GM12874 (cell line): ENCODE measurements around the gene BAIAP2L1.

ENCODE experiments used
- TF ChIP-seq, protein P1 (sequence below): IDR thresholded peaks from 2 replicates; pipeline ENCODE4 v1.5.1; 2011; ENCODE audit warnings: low read depth, mild to moderate bottlenecking, control low read depth, low read length, moderate library complexity; ENCODE audit not compliant: insufficient read depth

The BAIAP2L1 gene

DNA sequence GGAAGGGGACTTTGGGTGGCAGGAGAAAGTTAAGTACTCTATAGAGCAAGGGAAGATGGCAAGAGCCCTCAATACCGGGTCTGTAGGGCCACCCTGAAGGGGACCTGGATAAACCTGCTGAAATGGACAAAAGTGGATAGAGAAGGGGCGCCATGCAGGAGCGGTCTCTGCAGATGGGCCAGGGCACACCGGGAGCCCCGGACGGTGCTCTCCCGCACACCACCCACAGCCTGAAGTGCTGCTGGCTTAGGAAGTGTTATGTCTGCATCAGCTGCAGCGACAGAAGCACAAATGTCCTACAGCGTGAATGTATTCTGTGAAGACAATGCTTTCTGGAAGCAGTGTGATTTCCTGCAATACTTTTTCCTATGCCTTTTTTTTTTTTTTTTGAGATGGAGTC, 81.7 kb downstream of the BAIAP2L1 start:
- TF ChIP-seq, protein P1, sequence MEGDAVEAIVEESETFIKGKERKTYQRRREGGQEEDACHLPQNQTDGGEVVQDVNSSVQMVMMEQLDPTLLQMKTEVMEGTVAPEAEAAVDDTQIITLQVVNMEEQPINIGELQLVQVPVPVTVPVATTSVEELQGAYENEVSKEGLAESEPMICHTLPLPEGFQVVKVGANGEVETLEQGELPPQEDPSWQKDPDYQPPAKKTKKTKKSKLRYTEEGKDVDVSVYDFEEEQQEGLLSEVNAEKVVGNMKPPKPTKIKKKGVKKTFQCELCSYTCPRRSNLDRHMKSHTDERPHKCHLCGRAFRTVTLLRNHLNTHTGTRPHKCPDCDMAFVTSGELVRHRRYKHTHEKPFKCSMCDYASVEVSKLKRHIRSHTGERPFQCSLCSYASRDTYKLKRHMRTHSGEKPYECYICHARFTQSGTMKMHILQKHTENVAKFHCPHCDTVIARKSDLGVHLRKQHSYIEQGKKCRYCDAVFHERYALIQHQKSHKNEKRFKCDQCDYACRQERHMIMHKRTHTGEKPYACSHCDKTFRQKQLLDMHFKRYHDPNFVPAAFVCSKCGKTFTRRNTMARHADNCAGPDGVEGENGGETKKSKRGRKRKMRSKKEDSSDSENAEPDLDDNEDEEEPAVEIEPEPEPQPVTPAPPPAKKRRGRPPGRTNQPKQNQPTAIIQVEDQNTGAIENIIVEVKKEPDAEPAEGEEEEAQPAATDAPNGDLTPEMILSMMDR = no peak

DNA sequence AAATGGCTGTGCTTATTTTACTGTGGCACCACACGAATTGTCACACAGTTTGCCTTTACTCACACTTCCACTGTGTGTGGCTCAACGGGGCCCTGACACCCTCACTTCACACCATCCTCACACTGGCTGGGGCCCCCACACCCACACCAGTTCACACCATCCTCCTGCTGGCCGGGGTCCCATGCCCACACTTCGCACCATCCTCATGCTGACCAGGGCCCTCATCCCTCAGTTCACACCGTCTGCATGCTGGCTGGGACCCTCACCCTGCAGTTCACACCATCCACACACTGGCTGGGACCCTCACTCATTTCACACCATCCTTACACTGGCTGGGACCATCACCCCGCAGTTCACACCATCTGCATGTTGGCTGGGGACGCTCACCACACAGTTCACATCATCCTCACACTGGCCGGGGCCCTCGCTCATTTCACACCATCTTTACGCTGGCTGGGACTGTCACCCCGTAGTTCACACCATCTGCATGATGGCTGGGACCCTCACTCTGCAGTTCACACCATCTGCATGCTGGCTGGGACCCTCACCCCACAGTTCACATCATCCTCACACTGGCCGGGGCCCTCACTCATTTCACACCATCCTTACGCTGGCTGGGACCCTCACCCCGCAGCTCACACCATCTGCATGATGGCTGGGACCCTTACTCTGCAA, 83.4 kb downstream of the BAIAP2L1 start:
- TF ChIP-seq, protein P1 = no peak

DNA sequence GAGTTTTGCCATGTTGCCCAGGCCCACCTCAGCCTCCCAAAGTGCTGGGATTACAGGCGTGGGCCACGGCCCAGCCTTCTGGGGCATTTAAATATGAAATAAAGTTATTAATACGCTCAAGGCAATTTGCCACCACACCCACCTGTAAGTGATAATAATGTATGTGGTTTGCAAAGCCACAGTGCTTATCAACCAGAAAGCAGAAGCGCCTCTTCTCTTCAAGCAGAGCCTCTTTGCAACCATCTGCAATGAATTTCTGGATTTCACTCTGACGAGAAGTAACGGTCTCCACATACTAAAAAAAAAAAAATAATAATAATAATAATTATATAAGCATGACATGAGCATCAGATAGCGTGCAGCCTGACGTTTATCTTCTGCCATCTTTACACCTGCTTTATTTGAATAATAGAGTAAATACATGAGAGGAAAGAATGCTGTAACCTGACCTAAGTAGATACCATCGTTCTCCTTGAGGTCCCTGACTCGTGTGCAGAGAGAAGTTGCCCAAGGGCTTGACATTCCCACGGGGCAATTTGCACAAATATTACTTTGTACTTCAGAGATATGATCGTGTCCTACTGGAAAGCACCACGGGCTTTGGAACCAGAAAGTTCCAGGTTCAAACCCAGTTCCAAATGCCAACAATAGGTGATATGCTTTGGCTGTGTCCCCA, 85.4 kb downstream of the BAIAP2L1 start:
- TF ChIP-seq, protein P1 = no peak

DNA sequence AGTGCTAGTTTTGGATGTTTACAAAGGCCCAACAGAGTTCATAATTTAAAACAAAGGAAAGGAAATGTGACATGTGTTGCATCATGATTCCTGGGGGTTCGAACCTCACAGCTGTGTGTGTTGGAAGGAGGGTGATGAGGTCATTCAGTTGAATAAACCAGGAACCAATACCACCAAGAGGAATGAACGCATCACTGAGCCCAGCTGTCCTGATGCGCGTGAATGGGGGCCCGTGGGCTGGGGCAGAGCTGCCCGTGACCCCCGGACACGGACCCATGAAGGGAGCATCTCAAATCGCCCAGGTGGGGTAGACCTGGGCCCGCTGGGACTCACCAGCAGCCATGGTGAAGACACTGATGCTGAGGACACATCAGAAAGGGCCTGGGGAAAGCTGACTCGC, 86.4 kb downstream of the BAIAP2L1 start:
- TF ChIP-seq, protein P1 = no peak

DNA sequence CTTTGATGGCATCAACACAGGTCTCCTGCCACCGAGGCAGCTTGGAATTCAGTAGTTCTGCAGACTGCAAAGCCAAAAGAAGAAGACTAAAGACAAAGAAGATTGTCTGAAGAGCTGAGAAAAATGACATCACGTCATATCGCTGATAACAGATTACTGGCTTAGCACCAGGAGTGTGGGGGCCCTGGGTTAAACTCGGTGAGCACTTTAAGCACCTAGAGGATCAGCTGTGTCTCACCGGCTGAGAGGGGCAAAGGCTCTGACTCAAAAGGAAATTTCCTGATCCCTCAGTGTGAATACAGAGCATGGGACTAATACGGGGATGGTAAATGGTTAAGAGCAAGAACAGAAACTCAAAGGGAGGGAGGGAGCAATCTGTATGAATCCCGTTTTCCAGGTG, 88.7 kb downstream of the BAIAP2L1 start:
- TF ChIP-seq, protein P1 = no peak

DNA sequence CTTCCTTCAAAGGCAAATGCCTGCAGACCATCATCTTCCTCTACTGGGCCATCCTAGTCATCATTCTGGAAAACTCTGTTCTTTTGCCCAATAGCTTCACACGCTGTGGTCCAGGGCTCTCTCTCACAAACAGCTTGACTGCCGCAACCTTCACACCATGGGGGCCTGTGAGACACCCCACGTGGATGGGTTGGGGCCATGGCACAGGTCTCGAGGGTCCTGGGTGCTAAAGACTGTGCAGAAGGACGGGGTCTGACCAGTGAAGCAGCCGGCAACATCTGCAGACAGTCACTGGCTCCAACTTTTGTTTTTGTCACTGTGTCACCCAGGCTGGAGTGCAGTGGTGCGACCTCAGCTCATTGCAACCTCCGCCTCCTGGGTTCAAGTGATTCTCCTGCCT, 91.3 kb downstream of the BAIAP2L1 start:
- TF ChIP-seq, protein P1 = no peak

DNA sequence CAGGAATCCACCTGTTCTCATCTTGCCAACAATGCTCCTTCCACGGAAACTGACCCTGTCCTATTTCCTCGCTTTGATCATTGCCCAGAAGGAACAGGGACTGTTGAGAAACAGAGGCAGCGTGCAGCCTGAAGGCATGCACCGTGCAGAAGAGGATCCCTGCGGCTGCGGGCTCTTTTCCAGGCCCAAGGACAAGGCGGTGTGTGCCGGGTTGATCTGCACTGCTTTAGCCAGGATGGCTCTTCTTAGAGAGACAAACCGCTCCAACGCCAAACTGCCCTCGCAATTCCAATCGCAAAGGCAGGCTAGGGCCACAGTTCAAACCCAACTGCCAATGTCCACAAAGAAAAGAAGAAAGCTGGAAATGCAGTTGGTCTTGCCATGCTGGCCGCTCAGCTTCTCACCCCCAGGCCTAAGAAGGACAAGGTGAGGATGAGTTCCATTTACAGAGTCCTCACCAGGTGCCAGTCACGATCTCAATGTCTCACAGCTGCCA, 92.9 kb downstream of the BAIAP2L1 start:
- TF ChIP-seq, protein P1 = no peak
